GM08714 (cell line): Measurements from ENCODE around the gene GNG12.

ENCODE experiments used
- H3K4me3 ChIP-seq: fragments of 200-500 bp; sonication (Bioruptor generic); 2 replicates; pipeline ENCODE4 v1.5.1; 2014; ENCODE audit warnings: mild to moderate bottlenecking, low read length, inconsistent platforms
- ZNF274 ChIP-seq: IDR thresholded peaks from 2 replicates; pipeline ENCODE4 v1.6.1; 2012; ENCODE audit warnings: mild to moderate bottlenecking, low read depth, low read length

GNG12 gene

GRCh38 chr1:67832737-67833601 lies at the start of gene GNG12:
Gene GNG12, minus strand, starts transcription at chr1:67833467. Its CDS starts 125,781 bp downstream, at chr1:67707686.
- TF ChIP-seq ZNF274 = no peak
- H3K4me3 ChIP-seq = peak within 1 kb of the TSS; percentile 19

- no peak overlapping the region for H3K4me3 ChIP-seq
- no peak for TF ChIP-seq ZNF274
Measured at GRCh38 chr1:67882196-67882958, 49.1 kb upstream of the GNG12 start.

GRCh38 chr1:67880056-67880601 lies 46.9 kb upstream of the GNG12 start:
- H3K4me3 ChIP-seq = no peak overlapping the region
- TF ChIP-seq ZNF274 = no peak

GRCh38 chr1:67879485-67879884 lies 46.2 kb upstream of the GNG12 start:
- no peak overlapping the region for H3K4me3 ChIP-seq
- no peak for TF ChIP-seq ZNF274

- no peak for TF ChIP-seq ZNF274
- H3K4me3 ChIP-seq = no peak overlapping the region
Measured at GRCh38 chr1:67874501-67875111, 41.3 kb upstream of the GNG12 start.

GRCh38 chr1:67869233-67869632 lies 36.0 kb upstream of the GNG12 start:
- H3K4me3 ChIP-seq = no peak overlapping the region
- TF ChIP-seq ZNF274 = no peak

GRCh38 chr1:67863637-67864036 lies 30.4 kb upstream of the GNG12 start:
- TF ChIP-seq ZNF274 = no peak
- no peak overlapping the region for H3K4me3 ChIP-seq

GRCh38 chr1:67862685-67863084 lies 29.4 kb upstream of the GNG12 start:
- TF ChIP-seq ZNF274 = no peak
- H3K4me3 ChIP-seq = no peak overlapping the region

- H3K4me3 ChIP-seq = no peak overlapping the region
- no peak for TF ChIP-seq ZNF274
Measured at GRCh38 chr1:67861856-67862516, 28.7 kb upstream of the GNG12 start.

- no peak for TF ChIP-seq ZNF274
- H3K4me3 ChIP-seq = no peak overlapping the region
Measured at GRCh38 chr1:67860776-67861175, 27.5 kb upstream of the GNG12 start.

GRCh38 chr1:67856921-67857320 lies 23.7 kb upstream of the GNG12 start:
- H3K4me3 ChIP-seq = no peak overlapping the region
- TF ChIP-seq ZNF274 = no peak

- no peak for TF ChIP-seq ZNF274
Measured at GRCh38 chr1:67855961-67856360, 22.7 kb upstream of the GNG12 start.

GRCh38 chr1:67855444-67855843 lies 22.2 kb upstream of the GNG12 start:
- H3K4me3 ChIP-seq = no peak overlapping the region
- no peak for TF ChIP-seq ZNF274

More at GRCh38 chr1:67855961-67856360, 22.7 kb upstream of the GNG12 start:
- no peak overlapping the region for H3K4me3 ChIP-seq

GRCh38 chr1:67853704-67854103 lies 20.4 kb upstream of the GNG12 start:
- no peak for TF ChIP-seq ZNF274
- H3K4me3 ChIP-seq = no peak overlapping the region
